HEK293 (cell line): ENCODE data around the gene SLC37A4.

Source experiments
- SALL2 ChIP-seq: fragments of 450-650 bp; formaldehyde crosslinking; IDR thresholded peaks from 2 replicates; pipeline ENCODE4 v1.5.0; 2017; ENCODE audit warnings: missing biosample characterization, mild to moderate bottlenecking, missing genetic modification characterization, borderline replicate concordance
- TCF7L2 ChIP-seq: IDR thresholded peaks from 2 replicates; pipeline ENCODE4 v1.6.1; 2011; ENCODE audit warnings: low read depth, mild to moderate bottlenecking, inconsistent platforms, low read length, moderate library complexity, borderline replicate concordance
- YY1 ChIP-seq: fragments of 450-650 bp; formaldehyde crosslinking; IDR thresholded peaks from 2 replicates; pipeline ENCODE4 v1.5.1; 2018; ENCODE audit warnings: missing biosample characterization, missing genetic modification characterization
- ZFP41 ChIP-seq: fragments of 450-650 bp; formaldehyde crosslinking; IDR thresholded peaks from 2 replicates; pipeline ENCODE4 v1.5.1; 2016; ENCODE audit warnings: missing biosample characterization, missing genetic modification characterization, borderline replicate concordance
- ZNF239 ChIP-seq: fragments of 450-650 bp; formaldehyde crosslinking; IDR thresholded peaks from 2 replicates; pipeline ENCODE4 v1.5.1; 2016; ENCODE audit warnings: missing biosample characterization, missing genetic modification characterization
- ZNF274 ChIP-seq, 2 experiments: fragments of 200-500 bp in 1 of 2; fragments of 450-650 bp in 1 of 2; sonication (Bioruptor generic) in 1 of 2; formaldehyde crosslinking in 1 of 2; IDR thresholded peaks; 2 replicates each; pipeline versions ENCODE4 v1.5.1 to v1.6.1; 2014 to 2016; ENCODE audit warnings: borderline replicate concordance in 1 of 2, inconsistent platforms in 1 of 2, low read length in 1 of 2, missing biosample characterization in 1 of 2, missing genetic modification characterization in 1 of 2
- ZNF549 ChIP-seq: fragments of 450-650 bp; IDR thresholded peaks from 2 replicates; pipeline ENCODE4 v1.5.1; 2018; ENCODE audit warnings: missing biosample characterization, missing genetic modification characterization, mild to moderate bottlenecking, inconsistent platforms, moderate library complexity
- ZNF561 ChIP-seq: fragments of 450-650 bp; IDR thresholded peaks from 2 replicates; pipeline ENCODE4 v1.5.1; 2018; ENCODE audit warnings: missing biosample characterization, missing genetic modification characterization, borderline replicate concordance
- ZNF624 ChIP-seq: fragments of 450-650 bp; formaldehyde crosslinking; IDR thresholded peaks from 2 replicates; pipeline ENCODE4 v1.5.1; 2017; ENCODE audit warnings: missing biosample characterization, missing genetic modification characterization
- ZNF626 ChIP-seq: fragments of 450-650 bp; sonication (Bioruptor Pico); formaldehyde crosslinking; IDR thresholded peaks from 2 replicates; pipeline ENCODE4 v1.5.1; 2018; ENCODE audit warnings: missing biosample characterization, missing genetic modification characterization, inconsistent platforms
- TF ChIP-seq, protein P1 (sequence below): fragments of 450-650 bp; formaldehyde crosslinking; IDR thresholded peaks from 2 replicates; pipeline ENCODE4 v1.5.1; 2016; ENCODE audit warnings: missing biosample characterization, missing genetic modification characterization
- TF ChIP-seq, protein P2 (sequence below): fragments of 450-650 bp; formaldehyde crosslinking; IDR thresholded peaks from 2 replicates; pipeline ENCODE4 v1.5.1; 2016; ENCODE audit warnings: missing biosample characterization, missing genetic modification characterization
- TF ChIP-seq, protein P3 (sequence below): fragments of 450-650 bp; formaldehyde crosslinking; IDR thresholded peaks from 2 replicates; pipeline ENCODE4 v1.5.1; 2016; ENCODE audit warnings: missing biosample characterization, missing genetic modification characterization

DNA sequence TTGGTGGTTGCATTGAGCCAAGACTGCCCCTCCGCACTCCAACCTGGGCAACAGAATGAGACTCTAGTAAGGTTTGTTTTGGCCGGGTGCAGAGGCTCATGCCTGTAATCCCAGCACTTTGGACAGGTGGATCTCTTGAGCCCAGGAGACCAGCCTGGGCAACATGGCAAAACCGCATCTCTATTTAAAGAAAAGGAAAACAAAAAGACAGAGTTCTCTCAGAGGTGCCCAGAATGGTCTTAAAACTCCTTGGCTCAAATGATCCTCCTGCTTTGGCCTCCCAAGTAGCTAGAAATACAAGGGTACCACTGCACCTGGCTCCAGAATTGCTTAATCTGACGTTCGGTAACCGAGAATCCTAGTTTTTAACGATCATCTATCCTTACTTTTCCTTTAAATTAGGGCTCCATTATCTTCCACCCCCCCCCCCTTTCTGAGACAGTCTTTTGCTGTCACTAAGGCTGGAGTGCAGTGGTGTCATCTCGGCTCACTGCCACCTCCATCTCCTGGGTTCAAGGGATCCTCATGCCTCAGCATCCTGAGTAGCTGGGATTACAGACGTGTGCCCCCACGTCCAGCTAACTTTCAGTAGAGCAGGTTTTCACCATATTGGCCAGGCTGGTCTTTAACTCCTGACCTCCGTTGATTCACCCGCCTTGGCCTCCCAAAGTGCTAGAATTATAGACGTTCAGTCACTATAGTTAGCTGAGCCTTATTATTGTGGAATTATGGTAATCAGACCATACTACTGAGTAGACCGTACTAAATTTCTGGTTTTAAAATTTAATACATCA is 14.3 kb downstream of the SLC37A4 start:
- TF ChIP-seq, protein P1, sequence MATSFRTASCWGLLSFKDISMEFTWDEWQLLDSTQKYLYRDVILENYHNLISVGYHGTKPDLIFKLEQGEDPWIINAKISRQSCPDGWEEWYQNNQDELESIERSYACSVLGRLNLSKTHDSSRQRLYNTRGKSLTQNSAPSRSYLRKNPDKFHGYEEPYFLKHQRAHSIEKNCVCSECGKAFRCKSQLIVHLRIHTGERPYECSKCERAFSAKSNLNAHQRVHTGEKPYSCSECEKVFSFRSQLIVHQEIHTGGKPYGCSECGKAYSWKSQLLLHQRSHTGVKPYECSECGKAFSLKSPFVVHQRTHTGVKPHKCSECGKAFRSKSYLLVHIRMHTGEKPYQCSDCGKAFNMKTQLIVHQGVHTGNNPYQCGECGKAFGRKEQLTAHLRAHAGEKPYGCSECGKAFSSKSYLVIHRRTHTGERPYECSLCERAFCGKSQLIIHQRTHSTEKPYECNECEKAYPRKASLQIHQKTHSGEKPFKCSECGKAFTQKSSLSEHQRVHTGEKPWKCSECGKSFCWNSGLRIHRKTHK (tag by site-specific recombination) = no peak
- no peak for TF ChIP-seq ZNF239
- no peak for TF ChIP-seq SALL2 (tag by site-specific recombination)
- TF ChIP-seq, protein P2, sequence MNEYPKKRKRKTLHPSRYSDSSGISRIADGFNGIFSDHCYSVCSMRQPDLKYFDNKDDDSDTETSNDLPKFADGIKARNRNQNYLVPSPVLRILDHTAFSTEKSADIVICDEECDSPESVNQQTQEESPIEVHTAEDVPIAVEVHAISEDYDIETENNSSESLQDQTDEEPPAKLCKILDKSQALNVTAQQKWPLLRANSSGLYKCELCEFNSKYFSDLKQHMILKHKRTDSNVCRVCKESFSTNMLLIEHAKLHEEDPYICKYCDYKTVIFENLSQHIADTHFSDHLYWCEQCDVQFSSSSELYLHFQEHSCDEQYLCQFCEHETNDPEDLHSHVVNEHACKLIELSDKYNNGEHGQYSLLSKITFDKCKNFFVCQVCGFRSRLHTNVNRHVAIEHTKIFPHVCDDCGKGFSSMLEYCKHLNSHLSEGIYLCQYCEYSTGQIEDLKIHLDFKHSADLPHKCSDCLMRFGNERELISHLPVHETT = no peak
- no peak for TF ChIP-seq ZNF626 (tag by site-specific recombination)
- TF ChIP-seq ZNF624 (tag by site-specific recombination) = no peak
- TF ChIP-seq, protein P3, sequence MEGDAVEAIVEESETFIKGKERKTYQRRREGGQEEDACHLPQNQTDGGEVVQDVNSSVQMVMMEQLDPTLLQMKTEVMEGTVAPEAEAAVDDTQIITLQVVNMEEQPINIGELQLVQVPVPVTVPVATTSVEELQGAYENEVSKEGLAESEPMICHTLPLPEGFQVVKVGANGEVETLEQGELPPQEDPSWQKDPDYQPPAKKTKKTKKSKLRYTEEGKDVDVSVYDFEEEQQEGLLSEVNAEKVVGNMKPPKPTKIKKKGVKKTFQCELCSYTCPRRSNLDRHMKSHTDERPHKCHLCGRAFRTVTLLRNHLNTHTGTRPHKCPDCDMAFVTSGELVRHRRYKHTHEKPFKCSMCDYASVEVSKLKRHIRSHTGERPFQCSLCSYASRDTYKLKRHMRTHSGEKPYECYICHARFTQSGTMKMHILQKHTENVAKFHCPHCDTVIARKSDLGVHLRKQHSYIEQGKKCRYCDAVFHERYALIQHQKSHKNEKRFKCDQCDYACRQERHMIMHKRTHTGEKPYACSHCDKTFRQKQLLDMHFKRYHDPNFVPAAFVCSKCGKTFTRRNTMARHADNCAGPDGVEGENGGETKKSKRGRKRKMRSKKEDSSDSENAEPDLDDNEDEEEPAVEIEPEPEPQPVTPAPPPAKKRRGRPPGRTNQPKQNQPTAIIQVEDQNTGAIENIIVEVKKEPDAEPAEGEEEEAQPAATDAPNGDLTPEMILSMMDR (tag by site-specific recombination) = no peak
- no peak for TF ChIP-seq ZNF549 (tag by site-specific recombination)
- no peak for TF ChIP-seq YY1 (tag by site-specific recombination)
- no peak for TF ChIP-seq TCF7L2
- no peak for TF ChIP-seq ZNF274 (IDR thresholded peaks at IDR 0.05; ENCODE audit: low read length)
- no peak for TF ChIP-seq ZNF274 (tag by site-specific recombination; IDR thresholded peaks at IDR 0.05; ENCODE audit: borderline replicate concordance)
- TF ChIP-seq ZNF561 = no peak
- TF ChIP-seq ZFP41 (tag by site-specific recombination) = no peak
